DMS53 treated with DMSO at 0.1 percent for 48 hours (cell line): ENCODE data around the gene ACTN1.
"Not testable (repeated sequence)": the region's sequence is repeated elsewhere in the genome, so short reads cannot be mapped to it uniquely, and the experiment has no call there.

Source experiments
- DNase-seq: peaks from one replicate; lab custom pipeline; 2025; ENCODE audit not compliant: unreplicated experiment; lab: John Stamatoyannopoulos, UW

Gene ACTN1

GRCh38 chr14:68986926-68987652 is 8.0 kb upstream of the ACTN1 start:
- DNase-seq: no peak

- no peak for DNase-seq
These were observed 7.1 kb upstream of the ACTN1 start for GRCh38 chr14:68986225-68986624.

GRCh38 chr14:68984686-68985085 is 5.6 kb upstream of the ACTN1 start:
- DNase-seq: no peak

- no peak for DNase-seq
These were observed 4.1 kb upstream of the ACTN1 start for GRCh38 chr14:68983191-68983590.

GRCh38 chr14:68982581-68982980 is 3.5 kb upstream of the ACTN1 start:
- no peak for DNase-seq

GRCh38 chr14:68981539-68981976 is 2.5 kb upstream of the ACTN1 start:
- DNase-seq: no peak

GRCh38 chr14:68981139-68981538 is 2.0 kb upstream of the ACTN1 start:
- DNase-seq: no peak

GRCh38 chr14:68979722-68980451 is 785 bp upstream of the ACTN1 start:
- DNase-seq: peak; percentile 21

GRCh38 chr14:68978172-68978911 is 760 bp downstream of the ACTN1 start:
- no peak for DNase-seq

- no peak for DNase-seq
These were observed 1.4 kb downstream of the ACTN1 start for GRCh38 chr14:68977718-68978171.

- no peak for DNase-seq
These were observed 1.9 kb downstream of the ACTN1 start for GRCh38 chr14:68977180-68977717.

GRCh38 chr14:68976160-68977067 is 2.7 kb downstream of the ACTN1 start:
- no peak for DNase-seq

- DNase-seq: no peak
These were observed 3.4 kb downstream of the ACTN1 start for GRCh38 chr14:68975667-68976066.

GRCh38 chr14:68974759-68975347 is 4.2 kb downstream of the ACTN1 start:
- no peak for DNase-seq

GRCh38 chr14:68973639-68974038 is 5.5 kb downstream of the ACTN1 start:
- DNase-seq: no peak

- not testable (repeated sequence) for DNase-seq
These were observed 5.9 kb downstream of the ACTN1 start for GRCh38 chr14:68973219-68973565.

GRCh38 chr14:68972507-68973218 is 6.4 kb downstream of the ACTN1 start:
- DNase-seq: no peak

- DNase-seq: no peak
These were observed 7.6 kb downstream of the ACTN1 start for GRCh38 chr14:68971411-68972035.

- DNase-seq: no peak
These were observed 8.4 kb downstream of the ACTN1 start for GRCh38 chr14:68970736-68971135.
